B cell (primary cell): ENCODE results near the gene SLC19A1.

Experiments
- EZH2 ChIP-seq: IDR thresholded peaks from 2 replicates; pipeline ENCODE4 v1.6.1; 2012; ENCODE audit warnings: borderline replicate concordance, low read depth, mild to moderate bottlenecking, moderate library complexity, low read length; ENCODE audit not compliant: insufficient read depth, poor library complexity, severe bottlenecking
- TF ChIP-seq, protein P1 (sequence below): fragments of 200-600 bp; IDR thresholded peaks from one replicate; pipeline ENCODE4 v1.8.0; 2022; ENCODE audit warnings: antibody characterized with exemption, mild to moderate bottlenecking

DNA sequence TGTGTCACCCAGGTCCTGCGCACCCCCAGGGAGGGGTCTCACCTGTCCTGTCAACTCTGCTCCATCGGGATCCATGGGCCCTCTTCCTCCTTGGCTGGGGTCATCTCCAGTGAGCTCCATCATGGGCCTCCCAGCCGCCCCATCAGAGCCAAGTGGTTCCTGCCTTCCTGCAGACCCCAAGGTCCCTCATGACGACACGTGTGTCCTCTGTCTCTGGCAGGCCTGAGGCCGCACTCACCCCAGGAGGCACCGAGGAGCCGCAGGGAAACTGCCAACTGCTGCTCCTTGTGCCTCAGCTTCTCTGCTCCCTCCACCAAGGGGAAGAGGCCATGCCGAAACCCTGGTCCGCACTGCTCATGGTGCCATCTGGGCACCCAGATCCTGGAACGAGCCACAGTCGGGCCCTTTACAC, 90.5 kb downstream of the SLC19A1 start:
- no peak for TF ChIP-seq EZH2
- TF ChIP-seq, protein P1, sequence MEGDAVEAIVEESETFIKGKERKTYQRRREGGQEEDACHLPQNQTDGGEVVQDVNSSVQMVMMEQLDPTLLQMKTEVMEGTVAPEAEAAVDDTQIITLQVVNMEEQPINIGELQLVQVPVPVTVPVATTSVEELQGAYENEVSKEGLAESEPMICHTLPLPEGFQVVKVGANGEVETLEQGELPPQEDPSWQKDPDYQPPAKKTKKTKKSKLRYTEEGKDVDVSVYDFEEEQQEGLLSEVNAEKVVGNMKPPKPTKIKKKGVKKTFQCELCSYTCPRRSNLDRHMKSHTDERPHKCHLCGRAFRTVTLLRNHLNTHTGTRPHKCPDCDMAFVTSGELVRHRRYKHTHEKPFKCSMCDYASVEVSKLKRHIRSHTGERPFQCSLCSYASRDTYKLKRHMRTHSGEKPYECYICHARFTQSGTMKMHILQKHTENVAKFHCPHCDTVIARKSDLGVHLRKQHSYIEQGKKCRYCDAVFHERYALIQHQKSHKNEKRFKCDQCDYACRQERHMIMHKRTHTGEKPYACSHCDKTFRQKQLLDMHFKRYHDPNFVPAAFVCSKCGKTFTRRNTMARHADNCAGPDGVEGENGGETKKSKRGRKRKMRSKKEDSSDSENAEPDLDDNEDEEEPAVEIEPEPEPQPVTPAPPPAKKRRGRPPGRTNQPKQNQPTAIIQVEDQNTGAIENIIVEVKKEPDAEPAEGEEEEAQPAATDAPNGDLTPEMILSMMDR = no peak
